ENCODE data around the gene ELP1.

ELP1 gene

GRCh38 chr9:108913391-108913790 is 20.5 kb downstream of the ELP1 start:
- no peak overlapping the region for H3K27ac ChIP-seq
- TF ChIP-seq, protein P1, sequence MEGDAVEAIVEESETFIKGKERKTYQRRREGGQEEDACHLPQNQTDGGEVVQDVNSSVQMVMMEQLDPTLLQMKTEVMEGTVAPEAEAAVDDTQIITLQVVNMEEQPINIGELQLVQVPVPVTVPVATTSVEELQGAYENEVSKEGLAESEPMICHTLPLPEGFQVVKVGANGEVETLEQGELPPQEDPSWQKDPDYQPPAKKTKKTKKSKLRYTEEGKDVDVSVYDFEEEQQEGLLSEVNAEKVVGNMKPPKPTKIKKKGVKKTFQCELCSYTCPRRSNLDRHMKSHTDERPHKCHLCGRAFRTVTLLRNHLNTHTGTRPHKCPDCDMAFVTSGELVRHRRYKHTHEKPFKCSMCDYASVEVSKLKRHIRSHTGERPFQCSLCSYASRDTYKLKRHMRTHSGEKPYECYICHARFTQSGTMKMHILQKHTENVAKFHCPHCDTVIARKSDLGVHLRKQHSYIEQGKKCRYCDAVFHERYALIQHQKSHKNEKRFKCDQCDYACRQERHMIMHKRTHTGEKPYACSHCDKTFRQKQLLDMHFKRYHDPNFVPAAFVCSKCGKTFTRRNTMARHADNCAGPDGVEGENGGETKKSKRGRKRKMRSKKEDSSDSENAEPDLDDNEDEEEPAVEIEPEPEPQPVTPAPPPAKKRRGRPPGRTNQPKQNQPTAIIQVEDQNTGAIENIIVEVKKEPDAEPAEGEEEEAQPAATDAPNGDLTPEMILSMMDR (IDR thresholded peaks at IDR 0.05) = no peak
- DNase-seq (ENCODE audit: low spot score) = no peak
- no peak overlapping the region for H3K4me3 ChIP-seq

GRCh38 chr9:108911820-108912219 is 22.1 kb downstream of the ELP1 start:
- TF ChIP-seq, protein P1 (IDR thresholded peaks at IDR 0.05) = no peak
- no peak overlapping the region for H3K27ac ChIP-seq
- DNase-seq (ENCODE audit: low spot score) = no peak
- H3K4me3 ChIP-seq = no peak overlapping the region

GRCh38 chr9:108910914-108911313 is 23.0 kb downstream of the ELP1 start:
- Histone ChIP-seq H3K4me3 (no peak overlapping the region), H3K27ac (no peak overlapping the region)
- DNase-seq (ENCODE audit: low spot score) = no peak
- TF ChIP-seq, protein P1 (IDR thresholded peaks at IDR 0.05) = no peak

- Histone ChIP-seq H3K27ac (no peak overlapping the region), H3K4me3 (no peak overlapping the region)
- TF ChIP-seq, protein P1 (IDR thresholded peaks at IDR 0.05) = no peak
- no peak for DNase-seq (ENCODE audit: low spot score)
Measured at GRCh38 chr9:108910402-108910801, 23.5 kb downstream of the ELP1 start.

- Histone ChIP-seq H3K27ac (no peak overlapping the region), H3K4me3 (no peak overlapping the region)
- TF ChIP-seq, protein P1 (IDR thresholded peaks at IDR 0.05) = no peak
- DNase-seq (ENCODE audit: low spot score) = no peak
Measured at GRCh38 chr9:108905494-108905893, 28.4 kb downstream of the ELP1 start.

GRCh38 chr9:108904161-108904560 is 29.8 kb downstream of the ELP1 start:
- TF ChIP-seq, protein P1 (IDR thresholded peaks at IDR 0.05) = no peak
- H3K4me3 ChIP-seq = no peak overlapping the region
- no peak overlapping the region for H3K27ac ChIP-seq
- no peak for DNase-seq (ENCODE audit: low spot score)

DNA sequence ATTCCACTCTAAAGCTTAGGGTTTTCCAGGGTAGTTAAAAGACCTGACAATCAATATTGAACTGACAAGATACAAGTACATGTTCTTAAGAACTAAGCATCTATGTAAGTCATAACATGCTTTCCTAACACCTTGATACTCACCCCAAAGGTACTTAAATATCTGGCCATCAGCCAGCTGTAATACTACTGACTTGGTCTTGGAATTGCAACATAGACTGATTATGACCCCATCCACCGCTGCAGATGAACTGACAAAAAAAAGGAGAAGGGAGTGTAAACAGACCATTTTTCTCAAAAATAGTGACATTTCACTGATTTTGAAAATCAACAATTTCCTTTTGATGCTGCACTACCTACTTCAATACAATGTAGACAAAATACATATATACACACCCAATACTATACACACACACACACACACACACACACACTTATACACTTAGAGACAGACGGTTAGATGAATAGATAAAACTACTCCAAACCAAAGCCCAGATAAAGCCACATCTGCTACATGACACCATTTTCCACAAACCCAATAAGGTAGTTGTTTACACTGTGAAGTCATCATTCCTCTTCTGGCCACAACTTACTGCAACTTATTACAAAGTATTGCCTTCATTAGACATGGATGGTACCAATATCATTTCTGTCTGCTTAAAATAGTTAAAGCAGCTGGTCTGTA is 30.4 kb downstream of the ELP1 start:
- H3K27ac ChIP-seq = no peak overlapping the region
- TF ChIP-seq, protein P1 (IDR thresholded peaks at IDR 0.05) = no peak
- H3K4me3 ChIP-seq = no peak overlapping the region
- DNase-seq (ENCODE audit: low spot score) = no peak
